Testis (tissue), 2 donors: ENCODE results near the gene SWAP70.

Source experiments
- CTCF ChIP-seq, 3 experiments: fragments of 450-650 bp in 2 of 3; fragments of 200-600 bp in 1 of 3; sonication (generic) in 1 of 3; IDR thresholded peaks; one replicate each; pipeline ENCODE4 v1.5.1; 2016 to 2019; ENCODE audit warnings: antibody characterized with exemption in 3 of 3, mild to moderate bottlenecking in 2 of 3, moderate library complexity in 1 of 3
- POLR2A ChIP-seq: fragments of 450-650 bp; IDR thresholded peaks from one replicate; pipeline ENCODE4 v1.6.1; 2017; ENCODE audit warnings: antibody characterized with exemption, mild to moderate bottlenecking, moderate library complexity

- TF ChIP-seq CTCF (IDR thresholded peaks at IDR 0.05) (no peak), POLR2A (no peak)
These were observed 109.6 kb downstream of the SWAP70 start for GRCh38 chr11:9773524-9773923.
